ENCODE results near the gene CRB1.
"Not testable (repeated sequence)": the region's sequence is repeated elsewhere in the genome, so short reads cannot be mapped to it uniquely, and the experiment has no call there.

CRB1 gene

GRCh38 chr1:197466813-197467212, 198.8 kb downstream of the CRB1 start:
- no peaks in the 10 kb centered on the region for H3K36me3 Mint-ChIP-seq
- H3K4me3 Mint-ChIP-seq, result no peak overlapping the region
- H3K27ac Mint-ChIP-seq, result no peak overlapping the region
- H3K4me1 Mint-ChIP-seq (ENCODE audit: low read depth), result no peaks in the 10 kb centered on the region
- H3K9me3 Mint-ChIP-seq (ENCODE audit: low read depth), result no peaks in the 10 kb centered on the region
- H3K27me3 Mint-ChIP-seq, result no peaks in the 10 kb centered on the region

GRCh38 chr1:197467881-197468280, 199.8 kb downstream of the CRB1 start:
- Mint-ChIP-seq H3K9me3 (ENCODE audit: low read depth) (no peaks in the 10 kb centered on the region), H3K4me3 (no peak overlapping the region), H3K27ac (no peak overlapping the region), H3K4me1 (ENCODE audit: low read depth) (no peaks in the 10 kb centered on the region), H3K36me3 (no peaks in the 10 kb centered on the region), H3K27me3 (no peaks in the 10 kb centered on the region)

DNA sequence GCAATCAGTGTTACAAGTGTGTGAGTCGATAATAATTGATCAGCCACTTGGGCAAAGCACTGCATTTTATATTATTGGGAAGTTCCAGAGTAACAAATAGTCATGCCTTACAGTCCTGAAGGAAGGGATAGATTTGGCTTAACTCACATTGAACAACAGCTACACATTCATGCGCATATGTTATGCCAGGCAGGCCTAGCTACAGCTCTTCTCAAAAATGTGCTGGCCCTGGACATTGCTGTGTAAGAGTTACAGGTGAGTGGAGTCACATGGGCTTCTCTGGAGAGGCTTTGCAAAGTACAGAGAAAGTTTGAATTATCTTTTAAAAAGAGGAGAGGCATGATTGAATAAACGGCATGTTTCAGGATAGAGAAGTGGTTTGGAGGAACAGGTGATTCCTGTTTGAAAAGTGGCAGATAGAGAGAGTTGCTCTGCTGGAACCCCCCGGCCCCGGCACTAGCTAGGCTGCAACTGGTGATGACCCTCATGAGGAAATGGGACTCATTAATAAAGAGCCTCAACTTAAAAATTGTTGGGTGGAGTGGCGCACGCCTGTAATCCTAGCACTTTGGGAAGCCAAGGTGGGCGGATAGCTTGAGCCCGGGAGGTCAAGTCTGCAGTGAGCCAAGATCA, 200.6 kb downstream of the CRB1 start:
- Mint-ChIP-seq H3K27ac (no peak overlapping the region), H3K36me3 (no peaks in the 10 kb centered on the region), H3K27me3 (no peaks in the 10 kb centered on the region), H3K4me3 (no peak overlapping the region), H3K4me1 (ENCODE audit: low read depth) (no peaks in the 10 kb centered on the region), H3K9me3 (ENCODE audit: low read depth) (no peaks in the 10 kb centered on the region)

DNA sequence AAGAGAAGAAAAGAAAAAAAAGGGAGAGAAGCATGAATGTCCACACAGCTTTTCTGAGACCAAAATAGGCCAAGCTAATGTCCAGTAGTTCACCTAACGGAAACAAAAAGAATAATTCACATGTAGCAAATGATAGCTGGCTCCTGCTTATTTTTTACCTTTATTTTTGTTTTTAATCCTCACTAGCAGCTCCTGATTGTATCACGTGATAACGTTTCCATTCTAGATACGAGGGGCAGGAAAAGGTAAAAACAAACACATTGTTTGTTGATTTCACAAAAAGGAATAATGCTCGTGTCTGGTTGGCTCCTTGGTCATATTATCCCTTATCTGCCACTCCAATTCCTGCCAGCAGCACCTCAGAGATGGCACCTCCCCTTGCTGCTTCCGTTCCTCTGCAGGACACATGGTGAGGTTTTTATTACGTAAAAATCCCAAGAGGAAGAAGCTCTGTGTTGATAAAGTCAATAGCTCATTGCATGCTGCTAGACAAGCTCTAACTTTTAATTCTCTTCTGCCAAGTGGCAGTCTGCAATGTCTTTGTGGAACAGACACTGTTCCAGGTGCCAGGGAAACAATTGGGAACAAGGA, 201.7 kb downstream of the CRB1 start:
- no peak overlapping the region for H3K4me3 Mint-ChIP-seq

GRCh38 chr1:197470330-197470729, 202.3 kb downstream of the CRB1 start:
- no peaks in the 10 kb centered on the region for H3K9me3 Mint-ChIP-seq (ENCODE audit: low read depth)
- no peak overlapping the region for H3K27ac Mint-ChIP-seq
- H3K27me3 Mint-ChIP-seq, result no peaks in the 10 kb centered on the region
- no peaks in the 10 kb centered on the region for H3K36me3 Mint-ChIP-seq
- H3K4me3 Mint-ChIP-seq, result no peak overlapping the region
- H3K4me1 Mint-ChIP-seq (ENCODE audit: low read depth), result no peaks in the 10 kb centered on the region

More for the DNA sequence above, 201.7 kb downstream of the CRB1 start:
- Mint-ChIP-seq H3K27ac (no peak overlapping the region), H3K4me1 (ENCODE audit: low read depth) (no peaks in the 10 kb centered on the region), H3K9me3 (ENCODE audit: low read depth) (no peaks in the 10 kb centered on the region), H3K27me3 (no peaks in the 10 kb centered on the region), H3K36me3 (no peaks in the 10 kb centered on the region)

- no peaks in the 10 kb centered on the region for H3K9me3 Mint-ChIP-seq (ENCODE audit: low read depth)
- no peaks in the 10 kb centered on the region for H3K36me3 Mint-ChIP-seq
- no peaks in the 10 kb centered on the region for H3K4me1 Mint-ChIP-seq (ENCODE audit: low read depth)
- H3K27me3 Mint-ChIP-seq, result no peaks in the 10 kb centered on the region
- H3K27ac Mint-ChIP-seq, result no peak overlapping the region
- no peak overlapping the region for H3K4me3 Mint-ChIP-seq
These were observed 203.4 kb downstream of the CRB1 start for GRCh38 chr1:197471248-197471985.

DNA sequence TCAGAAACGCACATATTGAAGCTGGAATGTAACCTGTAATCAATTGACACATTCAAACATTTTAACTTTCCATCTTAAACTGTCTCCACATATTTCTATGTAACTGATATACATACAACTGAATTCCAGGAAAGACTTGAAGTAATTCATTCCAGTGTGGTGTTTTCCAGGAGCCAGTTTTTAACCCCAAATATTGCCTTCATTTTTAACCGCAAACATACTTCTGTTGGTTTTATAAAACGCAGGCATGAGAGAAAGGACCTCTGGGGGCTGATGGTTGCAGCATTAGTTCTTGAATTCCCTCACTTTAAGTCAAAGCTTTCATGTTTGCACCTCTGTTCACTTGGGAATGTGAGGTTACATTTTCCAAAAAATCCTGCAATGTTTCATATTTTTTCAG, 204.1 kb downstream of the CRB1 start:
- H3K27me3 Mint-ChIP-seq, result no peaks in the 10 kb centered on the region
- H3K9me3 Mint-ChIP-seq (ENCODE audit: low read depth), result no peaks in the 10 kb centered on the region

GRCh38 chr1:197480446-197480845, 212.4 kb downstream of the CRB1 start:
- Mint-ChIP-seq H3K9me3 (ENCODE audit: low read depth) (no peaks in the 10 kb centered on the region), H3K27ac (no peak overlapping the region), H3K27me3 (no peaks in the 10 kb centered on the region), H3K4me3 (no peak overlapping the region), H3K4me1 (ENCODE audit: low read depth) (peaks cover 15% of the 10 kb centered on the region), H3K36me3 (no peaks in the 10 kb centered on the region)

More for the DNA sequence above, 204.1 kb downstream of the CRB1 start:
- H3K4me1 Mint-ChIP-seq (ENCODE audit: low read depth), result no peaks in the 10 kb centered on the region
- no peak overlapping the region for H3K27ac Mint-ChIP-seq
- no peaks in the 10 kb centered on the region for H3K36me3 Mint-ChIP-seq
- H3K4me3 Mint-ChIP-seq, result no peak overlapping the region

- Mint-ChIP-seq H3K27me3 (no peaks in the 10 kb centered on the region), H3K4me1 (ENCODE audit: low read depth) (peaks cover 15% of the 10 kb centered on the region), H3K4me3 (no peak overlapping the region), H3K36me3 (peaks cover 2% of the 10 kb centered on the region), H3K27ac (no peak overlapping the region), H3K9me3 (ENCODE audit: low read depth) (no peaks in the 10 kb centered on the region)
These were observed 213.0 kb downstream of the CRB1 start for GRCh38 chr1:197481101-197481500.

GRCh38 chr1:197485790-197486189, 217.7 kb downstream of the CRB1 start:
- Mint-ChIP-seq H3K4me3 (no peak overlapping the region), H3K27me3 (no peaks in the 10 kb centered on the region), H3K4me1 (ENCODE audit: low read depth) (peaks cover 13% of the 10 kb centered on the region), H3K9me3 (ENCODE audit: low read depth) (peaks cover 4% of the 10 kb centered on the region), H3K27ac (no peak overlapping the region), H3K36me3 (peaks cover 5% of the 10 kb centered on the region)

DNA sequence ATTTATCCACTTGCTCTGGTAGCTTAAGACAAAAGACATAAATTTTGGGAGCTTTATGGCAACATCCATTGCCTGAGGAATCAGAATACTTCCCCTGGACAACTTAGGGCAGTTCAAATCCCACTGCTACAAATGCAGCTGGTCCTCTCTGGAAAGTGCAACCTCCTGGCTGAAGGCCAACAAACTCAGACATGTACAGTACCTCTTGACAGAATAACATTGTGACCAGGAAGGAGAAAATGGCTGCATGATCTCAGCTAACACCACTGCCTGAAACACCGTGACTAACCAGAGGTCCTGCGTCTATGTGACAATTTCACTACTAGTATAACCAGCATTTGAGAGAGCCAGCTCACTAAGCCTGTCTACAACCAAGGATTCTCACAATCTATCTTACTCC, 218.9 kb downstream of the CRB1 start:
- H3K27me3 Mint-ChIP-seq, result no peaks in the 10 kb centered on the region
- H3K4me3 Mint-ChIP-seq, result no peak overlapping the region
- peaks cover 2% of the 10 kb centered on the region for H3K4me1 Mint-ChIP-seq (ENCODE audit: low read depth)
- no peak overlapping the region for H3K27ac Mint-ChIP-seq
- H3K9me3 Mint-ChIP-seq (ENCODE audit: low read depth), result peaks cover 4% of the 10 kb centered on the region
- H3K36me3 Mint-ChIP-seq, result peaks cover 5% of the 10 kb centered on the region

DNA sequence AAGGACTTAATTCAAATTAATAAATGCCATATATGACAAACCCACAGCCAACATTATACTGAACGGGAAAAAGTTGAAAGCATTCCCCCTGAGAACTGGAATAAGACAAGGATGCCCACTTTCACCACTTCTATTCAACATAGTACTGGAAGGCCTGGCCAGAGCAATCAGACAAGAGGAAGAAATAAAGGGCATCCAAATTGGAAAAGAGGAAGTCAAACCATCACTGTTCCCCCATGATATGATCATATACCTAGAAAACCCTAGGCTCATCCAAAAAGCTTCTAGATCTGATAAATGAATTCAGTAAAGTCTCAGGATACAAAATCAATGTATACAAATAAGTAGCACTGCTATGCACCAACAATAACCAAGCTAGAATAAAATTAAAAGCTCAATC, 223.5 kb downstream of the CRB1 start:
- H3K36me3 Mint-ChIP-seq; H3K4me1 Mint-ChIP-seq (ENCODE audit: low read depth): not testable (repeated sequence)

GRCh38 chr1:197496722-197497121, 228.7 kb downstream of the CRB1 start:
- Mint-ChIP-seq H3K4me1 (ENCODE audit: low read depth) (no peaks in the 10 kb centered on the region), H3K4me3 (no peak overlapping the region), H3K36me3 (no peaks in the 10 kb centered on the region), H3K27me3 (no peaks in the 10 kb centered on the region), H3K9me3 (ENCODE audit: low read depth) (no peaks in the 10 kb centered on the region), H3K27ac (no peak overlapping the region)

More for the DNA sequence above, 223.5 kb downstream of the CRB1 start:
- H3K9me3 Mint-ChIP-seq (ENCODE audit: low read depth); H3K27me3 Mint-ChIP-seq; H3K4me3 Mint-ChIP-seq; H3K27ac Mint-ChIP-seq: not testable (repeated sequence)

- no peaks in the 10 kb centered on the region for H3K27me3 Mint-ChIP-seq
- H3K4me3 Mint-ChIP-seq, result no peak overlapping the region
- no peak overlapping the region for H3K27ac Mint-ChIP-seq
- no peaks in the 10 kb centered on the region for H3K9me3 Mint-ChIP-seq (ENCODE audit: low read depth)
- H3K36me3 Mint-ChIP-seq, result peaks cover 21% of the 10 kb centered on the region
- no peaks in the 10 kb centered on the region for H3K4me1 Mint-ChIP-seq (ENCODE audit: low read depth)
These were observed 242.8 kb downstream of the CRB1 start for GRCh38 chr1:197510691-197511378.

DNA sequence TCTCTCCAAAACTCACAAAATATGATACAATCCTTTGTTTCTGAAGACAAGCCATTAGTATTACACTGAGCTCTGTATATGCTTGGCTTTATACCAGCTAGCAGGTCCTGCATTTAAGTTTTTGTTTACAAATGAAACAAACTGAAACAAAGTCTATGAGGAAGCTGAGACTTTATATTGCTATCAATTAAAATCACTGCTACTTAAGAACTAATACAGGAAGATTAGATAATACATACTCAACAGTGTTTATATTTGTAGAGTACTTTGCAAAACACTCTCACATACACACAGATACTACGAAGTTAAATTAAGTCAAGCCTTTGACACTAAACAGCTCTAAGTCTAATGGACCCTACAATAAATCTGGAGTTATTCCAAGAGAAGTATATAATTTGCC, 247.4 kb downstream of the CRB1 start:
- H3K27ac Mint-ChIP-seq, result no peak overlapping the region
- peaks cover 19% of the 10 kb centered on the region for H3K36me3 Mint-ChIP-seq
- H3K4me3 Mint-ChIP-seq, result no peak overlapping the region
- H3K9me3 Mint-ChIP-seq (ENCODE audit: low read depth), result no peaks in the 10 kb centered on the region
- no peaks in the 10 kb centered on the region for H3K27me3 Mint-ChIP-seq
- H3K4me1 Mint-ChIP-seq (ENCODE audit: low read depth), result no peaks in the 10 kb centered on the region

All from activated naive CD8-positive, alpha-beta T cell (primary cell).